Neural progenitor cell (in vitro differentiated cells): ENCODE measurements around the gene ARHGEF6.

Experiments used
- EZH2 ChIP-seq: fragments of 200-600 bp; sonication (generic); IDR thresholded peaks from 2 replicates; pipeline ENCODE4 v1.6.1; 2017; ENCODE audit warnings: antibody characterized with exemption, mild to moderate bottlenecking, moderate library complexity
- EZH2phosphoT487 ChIP-seq: fragments of 200-600 bp; sonication (generic); IDR thresholded peaks from 2 replicates; pipeline ENCODE4 v1.6.1; 2017; ENCODE audit warnings: antibody characterized with exemption
- TF ChIP-seq, protein P1 (sequence below): fragments of 200-600 bp; sonication (generic); IDR thresholded peaks from 2 replicates; pipeline ENCODE4 v1.5.1; 2017; ENCODE audit warnings: antibody characterized with exemption, mild to moderate bottlenecking

DNA sequence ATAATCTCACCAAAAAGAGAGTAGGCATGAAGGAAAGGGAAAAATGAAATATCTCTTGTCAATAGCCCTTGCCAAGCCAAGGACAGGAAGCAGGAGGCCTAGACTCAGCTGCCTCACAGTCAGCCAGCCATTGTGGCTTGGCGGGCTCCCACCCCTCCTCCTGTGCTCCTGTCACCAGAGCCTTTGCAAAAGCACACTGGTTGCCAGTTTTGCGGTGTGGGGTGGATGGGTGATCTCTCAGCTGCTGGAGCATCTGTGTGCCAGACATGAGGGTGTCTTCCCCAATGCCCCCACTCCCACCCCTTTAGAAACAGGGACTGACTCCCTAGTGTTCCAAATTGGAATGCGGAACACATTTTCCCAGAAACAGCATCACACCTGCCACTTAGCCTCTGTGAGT is 26.1 kb downstream of the ARHGEF6 start:
- TF ChIP-seq, protein P1, sequence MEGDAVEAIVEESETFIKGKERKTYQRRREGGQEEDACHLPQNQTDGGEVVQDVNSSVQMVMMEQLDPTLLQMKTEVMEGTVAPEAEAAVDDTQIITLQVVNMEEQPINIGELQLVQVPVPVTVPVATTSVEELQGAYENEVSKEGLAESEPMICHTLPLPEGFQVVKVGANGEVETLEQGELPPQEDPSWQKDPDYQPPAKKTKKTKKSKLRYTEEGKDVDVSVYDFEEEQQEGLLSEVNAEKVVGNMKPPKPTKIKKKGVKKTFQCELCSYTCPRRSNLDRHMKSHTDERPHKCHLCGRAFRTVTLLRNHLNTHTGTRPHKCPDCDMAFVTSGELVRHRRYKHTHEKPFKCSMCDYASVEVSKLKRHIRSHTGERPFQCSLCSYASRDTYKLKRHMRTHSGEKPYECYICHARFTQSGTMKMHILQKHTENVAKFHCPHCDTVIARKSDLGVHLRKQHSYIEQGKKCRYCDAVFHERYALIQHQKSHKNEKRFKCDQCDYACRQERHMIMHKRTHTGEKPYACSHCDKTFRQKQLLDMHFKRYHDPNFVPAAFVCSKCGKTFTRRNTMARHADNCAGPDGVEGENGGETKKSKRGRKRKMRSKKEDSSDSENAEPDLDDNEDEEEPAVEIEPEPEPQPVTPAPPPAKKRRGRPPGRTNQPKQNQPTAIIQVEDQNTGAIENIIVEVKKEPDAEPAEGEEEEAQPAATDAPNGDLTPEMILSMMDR: no peak
- TF ChIP-seq EZH2phosphoT487 (no peak), EZH2 (no peak)
